ENCODE measurements around the gene REV3L. TPM values are rescaled to one million over a fixed set of nuclear protein-coding genes. Genes with fewer than 3 reads are reported as not detected.

REV3L gene
- total and polyA plus RNA-seq, 4 donors, result 8.8 to 91.4 (median 19.8) TPM

- Histone ChIP-seq H3K4me3 (no peak overlapping the region), H3K9ac (ENCODE audit: insufficient read depth in 1 of 2, low read length in 2 of 2) (no peak overlapping the region), H3K27me3 (ENCODE audit: control insufficient read depth in 3 of 3, insufficient read depth in 3 of 3, low read length in 2 of 3) (no peaks in the 10 kb centered on the region), H3K9me3 (ENCODE audit: control insufficient read depth in 4 of 4, insufficient read depth in 3 of 4, low read length in 3 of 4) (peaks cover 0 to 3% (median 0%) of the 10 kb centered on the region in 4 donors), H3K4me1 (ENCODE audit: control insufficient read depth in 5 of 5, insufficient read depth in 5 of 5, low read length in 5 of 5) (no peaks in the 10 kb centered on the region), H3K36me3 (ENCODE audit: control insufficient read depth in 4 of 4, insufficient read depth in 4 of 4, low read length in 4 of 4) (peaks cover 12 to 32% (median 18%) of the 10 kb centered on the region in 4 donors), H3K27ac (ENCODE audit: low read depth in 1 of 2, low read length in 1 of 2) (no peak overlapping the region)
- DNase-seq, result no peak
- WGBS, 2 donors, result 92 to 95% methylated on average over 7 of the region's 7 CpGs
- no peak for TF ChIP-seq CTCF (IDR thresholded peaks at IDR 0.05; ENCODE audit: control extremely low read depth, extremely low read depth)
- no peak for ATAC-seq (ENCODE audit: insufficient read depth, low FRiP score)
Measured at GRCh38 chr6:111267764-111268333, 215.2 kb downstream of the REV3L start.

DNA sequence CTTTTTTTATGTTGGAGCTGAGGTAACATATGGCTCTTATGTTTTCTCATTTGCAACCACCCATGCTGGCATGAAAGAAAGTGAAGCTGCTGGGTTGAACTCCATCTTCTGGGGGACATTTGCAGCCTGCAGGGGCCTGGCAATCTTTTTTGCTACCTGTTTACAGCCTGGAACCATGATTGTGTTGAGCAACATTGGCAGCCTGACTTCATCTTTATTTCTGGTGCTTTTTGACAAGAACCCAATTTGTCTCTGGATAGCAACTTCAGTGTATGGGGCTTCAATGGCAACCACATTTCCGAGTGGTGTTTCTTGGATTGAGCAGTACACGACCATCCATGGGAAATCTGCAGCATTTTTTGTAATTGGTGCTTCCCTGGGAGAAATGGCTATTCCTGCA lies 216.7 kb downstream of the REV3L start:
- TF ChIP-seq CTCF (IDR thresholded peaks at IDR 0.05; ENCODE audit: control extremely low read depth, extremely low read depth), result no peak
- H3K4me1 ChIP-seq (ENCODE audit: control insufficient read depth in 5 of 5, insufficient read depth in 5 of 5, low read length in 5 of 5), result no peaks in the 10 kb centered on the region
- H3K4me3 ChIP-seq, result no peak overlapping the region
- ATAC-seq (ENCODE audit: insufficient read depth, low FRiP score), result no peak
- WGBS, 2 donors, result 92% methylated on average over 2 of the region's 2 CpGs
- DNase-seq, result no peak
- H3K9me3 ChIP-seq (ENCODE audit: control insufficient read depth in 4 of 4, insufficient read depth in 3 of 4, low read length in 3 of 4), result peaks cover 0 to 3% (median 0%) of the 10 kb centered on the region in 4 donors
- H3K9ac ChIP-seq (ENCODE audit: insufficient read depth in 1 of 2, low read length in 2 of 2), result no peak overlapping the region
- H3K27ac ChIP-seq (ENCODE audit: low read depth in 1 of 2, low read length in 1 of 2), result no peak overlapping the region
- peaks cover 12 to 31% (median 18%) of the 10 kb centered on the region in 4 donors for H3K36me3 ChIP-seq (ENCODE audit: control insufficient read depth in 4 of 4, insufficient read depth in 4 of 4, low read length in 4 of 4)
- no peaks in the 10 kb centered on the region for H3K27me3 ChIP-seq (ENCODE audit: control insufficient read depth in 3 of 3, insufficient read depth in 3 of 3, low read length in 2 of 3)

GRCh38 chr6:111265842-111266241 lies 217.2 kb downstream of the REV3L start:
- TF ChIP-seq CTCF (IDR thresholded peaks at IDR 0.05; ENCODE audit: control extremely low read depth, extremely low read depth), result no peak
- Histone ChIP-seq H3K4me3 (no peak overlapping the region), H3K9me3 (ENCODE audit: control insufficient read depth in 4 of 4, insufficient read depth in 3 of 4, low read length in 3 of 4) (peaks cover 0 to 3% (median 0%) of the 10 kb centered on the region in 4 donors), H3K27me3 (ENCODE audit: control insufficient read depth in 3 of 3, insufficient read depth in 3 of 3, low read length in 2 of 3) (no peaks in the 10 kb centered on the region), H3K27ac (ENCODE audit: low read depth in 1 of 2, low read length in 1 of 2) (no peak overlapping the region), H3K4me1 (ENCODE audit: control insufficient read depth in 5 of 5, insufficient read depth in 5 of 5, low read length in 5 of 5) (peaks cover 0 to 2% (median 0%) of the 10 kb centered on the region in 5 donors), H3K36me3 (ENCODE audit: control insufficient read depth in 4 of 4, insufficient read depth in 4 of 4, low read length in 4 of 4) (peaks cover 12 to 31% (median 18%) of the 10 kb centered on the region in 4 donors), H3K9ac (ENCODE audit: insufficient read depth in 1 of 2, low read length in 2 of 2) (no peak overlapping the region)
- no peak for ATAC-seq (ENCODE audit: insufficient read depth, low FRiP score)
- 94 to 96% methylated on average over 6 of the region's 6 CpGs for WGBS, 2 donors
- no peak for DNase-seq

DNA sequence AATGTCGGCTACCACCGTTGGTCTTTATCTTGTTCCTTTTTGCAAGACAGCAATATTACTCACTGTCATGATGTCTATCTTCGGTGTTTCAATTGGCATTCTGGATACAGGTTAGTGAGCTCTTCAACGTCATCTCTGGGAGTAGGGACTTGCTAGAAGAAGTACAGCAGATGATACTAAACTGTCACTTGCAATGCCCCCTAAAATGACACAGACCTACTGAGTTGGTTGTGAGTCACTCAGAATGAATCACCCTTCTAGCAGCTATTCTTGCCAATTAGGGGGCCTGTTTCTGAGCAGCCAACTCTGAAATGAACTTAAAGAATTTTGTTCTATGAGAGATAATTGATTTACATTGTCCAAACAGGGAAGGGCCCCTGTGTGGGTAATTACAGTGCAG lies 219.2 kb downstream of the REV3L start:
- peak overlapping the region in 1 of 2 donors; percentile 52 for H3K27ac ChIP-seq (ENCODE audit: low read depth in 1 of 2, low read length in 1 of 2)
- WGBS, 2 donors, result 97% methylated on average over 4 of the region's 4 CpGs
- no peak for ATAC-seq (ENCODE audit: insufficient read depth, low FRiP score)
- no peak overlapping the region for H3K9ac ChIP-seq (ENCODE audit: insufficient read depth in 1 of 2, low read length in 2 of 2)
- no peak for DNase-seq
- no peak for TF ChIP-seq CTCF (IDR thresholded peaks at IDR 0.05; ENCODE audit: control extremely low read depth, extremely low read depth)
- no peaks in the 10 kb centered on the region for H3K27me3 ChIP-seq (ENCODE audit: control insufficient read depth in 3 of 3, insufficient read depth in 3 of 3, low read length in 2 of 3)
- no peak overlapping the region for H3K4me3 ChIP-seq
- H3K9me3 ChIP-seq (ENCODE audit: control insufficient read depth in 4 of 4, insufficient read depth in 3 of 4, low read length in 3 of 4), result no peaks in the 10 kb centered on the region
- peaks cover 11 to 31% (median 18%) of the 10 kb centered on the region in 4 donors for H3K36me3 ChIP-seq (ENCODE audit: control insufficient read depth in 4 of 4, insufficient read depth in 4 of 4, low read length in 4 of 4)
- peaks cover 0 to 10% (median 0%) of the 10 kb centered on the region in 5 donors for H3K4me1 ChIP-seq (ENCODE audit: control insufficient read depth in 5 of 5, insufficient read depth in 5 of 5, low read length in 5 of 5)

Data from lung (tissue), 12 donors.